Smooth muscle cell (in vitro differentiated cells): Measurements from ENCODE around the gene HIVEP1. TPM values are rescaled to one million over a fixed set of nuclear protein-coding genes. Genes with fewer than 3 reads are reported as not detected.

ENCODE experiments used
- DNase-seq: peaks from one replicate; lab custom pipeline; 2025; ENCODE audit not compliant: unreplicated experiment; lab: John Stamatoyannopoulos, UW
- H2AFZ ChIP-seq: fragments of 200-600 bp; sonication (generic); 2 replicates; pipeline ENCODE4 v1.6.0; 2016; ENCODE audit warnings: antibody characterized with exemption, low read depth, mild to moderate bottlenecking
- H3F3A ChIP-seq: fragments of 200-600 bp; sonication (generic); 2 replicates; pipeline ENCODE4 v1.6.0; 2017; ENCODE audit warnings: antibody characterized with exemption, low read depth
- H3K27ac ChIP-seq: fragments of 200-600 bp; sonication (generic); 2 replicates; pipeline ENCODE4 v1.5.1; 2016; ENCODE audit warnings: low read depth, mild to moderate bottlenecking
- H3K27me3 ChIP-seq: fragments of 200-600 bp; sonication (generic); 2 replicates; pipeline ENCODE4 v1.6.1; 2016; ENCODE audit warnings: low read depth, mild to moderate bottlenecking
- H3K36me3 ChIP-seq: fragments of 200-600 bp; sonication (generic); 2 replicates; pipeline ENCODE4 v1.5.1; 2016; ENCODE audit warnings: low read depth
- H3K4me1 ChIP-seq: fragments of 200-600 bp; sonication (generic); 2 replicates; pipeline ENCODE4 v1.5.1; 2016; ENCODE audit warnings: low read depth
- H3K4me2 ChIP-seq: fragments of 200-600 bp; sonication (generic); 2 replicates; pipeline ENCODE4 v1.6.0; 2016; ENCODE audit warnings: mild to moderate bottlenecking
- H3K4me3 ChIP-seq: fragments of 200-600 bp; sonication (generic); 2 replicates; pipeline ENCODE4 v1.5.1; 2016; ENCODE audit warnings: mild to moderate bottlenecking
- H3K79me2 ChIP-seq: fragments of 200-600 bp; sonication (generic); 2 replicates; pipeline ENCODE4 v1.6.0; 2016; ENCODE audit warnings: low read depth, mild to moderate bottlenecking
- H3K9ac ChIP-seq: fragments of 200-600 bp; sonication (generic); 2 replicates; pipeline ENCODE4 v1.6.0; 2016; ENCODE audit warnings: low read depth
- H3K9me3 ChIP-seq: fragments of 200-600 bp; sonication (generic); replicated peaks from 2 replicates; pipeline ENCODE4 v1.5.1; 2016; ENCODE audit warnings: low read depth
- H4K20me1 ChIP-seq: fragments of 200-600 bp; sonication (generic); 2 replicates; pipeline ENCODE4 v1.6.0; 2016; ENCODE audit warnings: low read depth
- CTCF ChIP-seq: fragments of 200-600 bp; sonication (generic); IDR thresholded peaks from 2 replicates; pipeline ENCODE4 v1.5.1; 2017; ENCODE audit warnings: borderline replicate concordance, mild to moderate bottlenecking, antibody characterized with exemption; ENCODE audit not compliant: insufficient read depth, poor library complexity, severe bottlenecking
- WGBS: methylation state at CpG from one replicate; pipeline ENCODE4 v1.1.7; 2016; ENCODE audit warnings: low lambda C conversion rate; 5-methylcytosine and 5-hydroxymethylcytosine counted together
- polyA plus RNA-seq: library from polyadenylated mRNA; unstranded; fragments of >200 nt; fragmentation: Nextera tagmentation; extraction: Ambion mirVana; gene quantifications from 2 replicates; pipeline ENCODE4 v1.2.1, GENCODE V29; 2016
- total RNA-seq: library from RNA; depleted of rRNA; stranded (reverse); fragments of >200 nt; gene quantifications from 2 replicates; pipeline ENCODE4 v1.2.3, GENCODE V29; 2014

The HIVEP1 gene
- total and polyA plus RNA-seq, 2 experiments from 2014 or later: 6.8 to 58.8 TPM

- Histone ChIP-seq H3K79me2 (peaks cover 38% of the 10 kb centered on the region), H3K36me3 (no peaks in the 10 kb centered on the region), H3K9me3 (no peaks in the 10 kb centered on the region), H3K27me3 (no peaks in the 10 kb centered on the region), H4K20me1 (peaks cover 47% of the 10 kb centered on the region), H3K4me2 (no peak overlapping the region), H3K27ac (no peak overlapping the region), H3K4me1 (peaks cover 4% of the 10 kb centered on the region), H3K4me3 (no peak overlapping the region), H2AFZ (no peak overlapping the region), H3K9ac (no peak overlapping the region), H3F3A (no peaks in the 10 kb centered on the region)
- WGBS: 97% methylated on average over 3 of the region's 3 CpGs
- DNase-seq: no peak
- TF ChIP-seq CTCF: no peak
These were observed 84.2 kb downstream of the HIVEP1 start for GRCh38 chr6:12096342-12096741.

DNA sequence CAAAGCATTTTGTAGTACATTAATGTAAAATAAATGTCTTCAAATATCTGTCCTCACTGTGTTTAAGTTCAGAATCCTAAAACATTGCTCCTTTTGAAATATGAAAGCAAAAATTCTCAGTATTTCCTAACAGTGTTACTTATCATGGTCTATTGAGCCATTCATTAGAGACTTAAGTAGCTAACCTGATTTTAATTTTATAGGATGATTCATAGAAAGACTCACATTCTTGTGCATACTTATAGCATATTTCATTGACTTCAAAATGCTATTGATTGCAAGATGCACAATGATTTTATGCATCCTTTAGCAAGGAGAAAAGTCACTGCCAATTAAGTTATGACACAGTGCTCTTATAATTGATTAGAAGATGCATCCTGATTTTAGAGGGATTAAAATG, 85.7 kb downstream of the HIVEP1 start:
- no peak overlapping the region for H3K27ac ChIP-seq
- H3K79me2 ChIP-seq: peaks cover 42% of the 10 kb centered on the region
- no peaks in the 10 kb centered on the region for H3K9me3 ChIP-seq
- H3F3A ChIP-seq: no peaks in the 10 kb centered on the region
- no peaks in the 10 kb centered on the region for H3K27me3 ChIP-seq
- H3K4me2 ChIP-seq: peak overlapping the region; percentile 1
- no peak for DNase-seq
- no peak overlapping the region for H3K9ac ChIP-seq
- H3K36me3 ChIP-seq: no peaks in the 10 kb centered on the region
- H4K20me1 ChIP-seq: peaks cover 47% of the 10 kb centered on the region
- no peak overlapping the region for H2AFZ ChIP-seq
- H3K4me1 ChIP-seq: peaks cover 4% of the 10 kb centered on the region
- no peak for TF ChIP-seq CTCF
- no peak overlapping the region for H3K4me3 ChIP-seq

- Histone ChIP-seq H4K20me1 (peaks cover 40% of the 10 kb centered on the region), H3K79me2 (peaks cover 40% of the 10 kb centered on the region), H3K27me3 (no peaks in the 10 kb centered on the region), H3K4me2 (no peak overlapping the region), H3K4me1 (peaks cover 4% of the 10 kb centered on the region), H3F3A (no peaks in the 10 kb centered on the region), H3K27ac (no peak overlapping the region), H2AFZ (no peak overlapping the region), H3K9me3 (no peaks in the 10 kb centered on the region), H3K36me3 (no peaks in the 10 kb centered on the region), H3K9ac (no peak overlapping the region), H3K4me3 (no peak overlapping the region)
- 73% methylated on average over 4 of the region's 4 CpGs for WGBS
- no peak for DNase-seq
- no peak for TF ChIP-seq CTCF
These were observed 87.7 kb downstream of the HIVEP1 start for GRCh38 chr6:12099623-12100338.

- H3K9ac ChIP-seq: no peak overlapping the region
- H3K4me3 ChIP-seq: no peak overlapping the region
- H2AFZ ChIP-seq: no peak overlapping the region
- no peaks in the 10 kb centered on the region for H3K9me3 ChIP-seq
- H3K4me2 ChIP-seq: no peak overlapping the region
- TF ChIP-seq CTCF: no peak
- H3K4me1 ChIP-seq: peaks cover 4% of the 10 kb centered on the region
- H3K79me2 ChIP-seq: peaks cover 48% of the 10 kb centered on the region
- no peaks in the 10 kb centered on the region for H3F3A ChIP-seq
- no peaks in the 10 kb centered on the region for H3K36me3 ChIP-seq
- H3K27ac ChIP-seq: no peak overlapping the region
- no peak for DNase-seq
- peaks cover 43% of the 10 kb centered on the region for H4K20me1 ChIP-seq
- H3K27me3 ChIP-seq: no peaks in the 10 kb centered on the region
These were observed 88.9 kb downstream of the HIVEP1 start for GRCh38 chr6:12101048-12101447.
